ENCODE measurements around the gene PAIP2.

PAIP2 gene

DNA sequence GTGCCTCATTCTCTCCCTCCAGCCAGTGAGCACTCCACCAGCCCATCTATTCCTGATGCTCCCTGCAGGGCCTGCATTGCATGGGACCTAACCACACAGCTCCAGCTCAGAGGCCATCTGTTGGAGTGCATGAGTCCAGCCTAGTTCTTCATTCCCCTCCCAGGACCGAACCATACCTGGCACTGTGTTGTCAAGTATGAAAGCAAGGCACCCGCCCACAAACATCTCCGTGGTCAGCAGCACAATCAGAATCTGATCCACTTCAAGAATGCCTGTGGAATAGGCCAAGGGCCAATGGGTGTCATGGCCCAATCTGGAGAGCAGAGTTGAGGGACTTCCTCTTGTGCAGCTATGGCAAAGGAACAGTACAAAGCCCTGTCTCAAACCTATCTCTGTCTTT is 35.6 kb downstream of the PAIP2 start:
- Histone ChIP-seq H3K36me3 (ENCODE audit: low read depth) (peaks cover 7% of the 10 kb centered on the region), H3K9me3 (ENCODE audit: severe bottlenecking) (no peaks in the 10 kb centered on the region), H3K27ac (ENCODE audit: poor library complexity, severe bottlenecking) (no peak overlapping the region), H3K4me1 (ENCODE audit: insufficient read depth, poor library complexity, severe bottlenecking) (peaks cover 10% of the 10 kb centered on the region), H3K27me3 (ENCODE audit: insufficient read depth, poor library complexity, severe bottlenecking) (no peaks in the 10 kb centered on the region), H3K4me3 (ENCODE audit: severe bottlenecking) (no peak overlapping the region)
- DNase-seq (ENCODE audit: low spot score) (peak; percentile 28), ATAC-seq (ENCODE audit: low read depth) (no peak)
- TF ChIP-seq, protein P1, sequence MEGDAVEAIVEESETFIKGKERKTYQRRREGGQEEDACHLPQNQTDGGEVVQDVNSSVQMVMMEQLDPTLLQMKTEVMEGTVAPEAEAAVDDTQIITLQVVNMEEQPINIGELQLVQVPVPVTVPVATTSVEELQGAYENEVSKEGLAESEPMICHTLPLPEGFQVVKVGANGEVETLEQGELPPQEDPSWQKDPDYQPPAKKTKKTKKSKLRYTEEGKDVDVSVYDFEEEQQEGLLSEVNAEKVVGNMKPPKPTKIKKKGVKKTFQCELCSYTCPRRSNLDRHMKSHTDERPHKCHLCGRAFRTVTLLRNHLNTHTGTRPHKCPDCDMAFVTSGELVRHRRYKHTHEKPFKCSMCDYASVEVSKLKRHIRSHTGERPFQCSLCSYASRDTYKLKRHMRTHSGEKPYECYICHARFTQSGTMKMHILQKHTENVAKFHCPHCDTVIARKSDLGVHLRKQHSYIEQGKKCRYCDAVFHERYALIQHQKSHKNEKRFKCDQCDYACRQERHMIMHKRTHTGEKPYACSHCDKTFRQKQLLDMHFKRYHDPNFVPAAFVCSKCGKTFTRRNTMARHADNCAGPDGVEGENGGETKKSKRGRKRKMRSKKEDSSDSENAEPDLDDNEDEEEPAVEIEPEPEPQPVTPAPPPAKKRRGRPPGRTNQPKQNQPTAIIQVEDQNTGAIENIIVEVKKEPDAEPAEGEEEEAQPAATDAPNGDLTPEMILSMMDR (IDR thresholded peaks at IDR 0.05; ENCODE audit: poor library complexity, severe bottlenecking): no peak

DNA sequence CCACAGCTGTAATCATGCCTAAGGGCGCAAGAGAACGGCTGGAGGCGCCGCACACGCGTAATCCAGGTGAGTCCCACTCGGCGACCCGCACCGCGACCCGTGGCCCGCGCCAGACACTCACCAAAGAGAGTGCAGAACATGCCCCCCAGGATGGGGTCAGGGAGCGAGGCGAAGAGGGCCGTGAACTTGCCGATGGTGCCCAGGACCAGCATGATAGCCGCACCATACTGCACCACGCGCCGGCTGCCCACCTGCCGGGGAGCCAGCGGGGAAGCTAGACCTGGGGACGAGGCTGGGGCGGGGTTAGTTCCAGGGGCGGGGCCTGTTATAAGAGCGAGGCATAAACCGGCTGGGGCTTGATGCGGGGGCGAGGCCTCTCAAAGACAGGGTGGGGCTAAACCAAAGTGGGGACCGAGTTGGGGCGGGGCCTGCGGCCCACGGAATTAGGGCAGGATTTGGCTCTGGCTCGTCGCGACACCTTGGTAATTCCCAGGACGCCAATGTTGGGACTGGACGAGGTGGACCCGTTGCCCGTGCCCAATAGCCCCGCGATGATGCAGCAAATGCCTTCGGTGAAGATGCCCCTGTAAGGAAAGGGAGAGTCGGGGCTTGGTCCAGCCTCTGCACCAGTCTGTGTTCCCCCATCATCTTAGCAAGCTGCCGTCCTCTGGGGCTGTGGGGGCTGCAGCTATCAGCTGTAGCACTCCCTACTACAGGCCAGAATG is 36.6 kb downstream of the PAIP2 start:
- H3K27me3 ChIP-seq (ENCODE audit: insufficient read depth, poor library complexity, severe bottlenecking): no peaks in the 10 kb centered on the region
- no peaks in the 10 kb centered on the region for H3K36me3 ChIP-seq (ENCODE audit: low read depth)
- peaks cover 9% of the 10 kb centered on the region for H3K4me1 ChIP-seq (ENCODE audit: insufficient read depth, poor library complexity, severe bottlenecking)
- DNase-seq (ENCODE audit: low spot score): peak; percentile 69
- TF ChIP-seq, protein P1 (IDR thresholded peaks at IDR 0.05; ENCODE audit: poor library complexity, severe bottlenecking): no peak
- no peak for ATAC-seq (ENCODE audit: low read depth)
- no peaks in the 10 kb centered on the region for H3K9me3 ChIP-seq (ENCODE audit: severe bottlenecking)
- H3K27ac ChIP-seq (ENCODE audit: poor library complexity, severe bottlenecking): no peak overlapping the region
- no peak overlapping the region for H3K4me3 ChIP-seq (ENCODE audit: severe bottlenecking)

DNA sequence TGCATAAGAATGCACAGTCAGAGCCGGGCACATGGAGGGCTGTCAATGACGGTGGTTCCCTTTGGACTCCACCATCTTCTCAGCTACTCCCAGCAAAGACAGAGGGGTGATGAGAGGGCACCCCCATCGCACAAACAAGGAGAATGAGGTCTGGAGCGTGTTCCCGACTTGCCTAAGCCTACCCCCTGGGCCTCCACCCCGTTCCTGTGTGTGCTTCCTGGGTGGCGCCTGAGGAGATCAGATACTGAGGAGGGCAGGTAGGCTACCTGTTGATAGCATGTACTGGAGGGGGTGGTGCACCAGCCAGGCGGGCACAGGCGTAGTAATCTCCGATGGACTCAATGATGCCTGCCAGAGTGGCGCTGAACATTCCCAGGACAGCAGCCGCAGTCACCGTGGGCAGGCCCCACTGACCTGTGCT is 37.3 kb downstream of the PAIP2 start:
- Histone ChIP-seq H3K27ac (ENCODE audit: poor library complexity, severe bottlenecking) (no peak overlapping the region), H3K9me3 (ENCODE audit: severe bottlenecking) (no peaks in the 10 kb centered on the region), H3K36me3 (ENCODE audit: low read depth) (no peaks in the 10 kb centered on the region), H3K27me3 (ENCODE audit: insufficient read depth, poor library complexity, severe bottlenecking) (no peaks in the 10 kb centered on the region), H3K4me1 (ENCODE audit: insufficient read depth, poor library complexity, severe bottlenecking) (peaks cover 5% of the 10 kb centered on the region), H3K4me3 (ENCODE audit: severe bottlenecking) (no peak overlapping the region)
- DNase-seq (ENCODE audit: low spot score): peak; percentile 51
- TF ChIP-seq, protein P1 (IDR thresholded peaks at IDR 0.05; ENCODE audit: poor library complexity, severe bottlenecking): no peak
- ATAC-seq (ENCODE audit: low read depth): no peak

DNA sequence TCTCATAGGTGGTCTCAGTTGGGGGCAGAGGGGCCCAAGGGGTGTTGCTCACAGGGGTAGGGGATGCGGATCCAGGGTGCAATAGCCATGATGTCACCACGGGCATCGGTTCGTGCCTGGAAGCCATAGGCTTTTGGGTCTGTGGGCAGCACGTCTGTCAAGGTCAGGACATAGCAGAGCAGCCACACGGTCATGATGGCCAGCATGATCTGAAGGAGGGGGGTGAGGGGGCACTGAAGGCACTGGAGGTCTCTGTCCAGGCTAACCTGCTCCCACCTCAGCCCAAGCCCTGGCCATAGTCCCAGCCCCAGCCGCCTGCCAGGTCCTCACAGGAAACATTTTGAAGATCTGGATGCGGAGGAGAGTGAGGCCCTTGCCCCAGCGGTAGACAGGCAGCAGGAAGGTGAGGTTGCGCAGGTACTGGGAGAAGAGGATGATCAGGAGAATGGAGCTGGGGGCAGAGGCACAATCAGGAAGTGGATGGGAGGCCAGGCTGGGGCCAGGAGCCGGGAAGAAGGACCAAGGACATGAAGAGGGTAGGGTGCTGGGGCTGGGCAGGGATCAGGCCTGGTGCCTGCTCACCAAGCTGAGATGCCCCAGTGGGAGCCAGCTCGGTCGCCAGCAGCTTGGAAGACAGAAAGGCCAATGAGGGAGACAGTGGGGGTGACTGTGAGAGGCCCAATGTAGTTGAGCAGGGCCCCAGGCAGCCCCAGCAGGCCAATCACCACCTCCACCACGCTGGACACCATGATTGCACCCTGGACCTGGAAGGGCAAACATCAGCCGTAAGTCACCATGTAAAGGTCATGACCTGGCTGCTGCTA is 38.2 kb downstream of the PAIP2 start:
- Histone ChIP-seq H3K27me3 (ENCODE audit: insufficient read depth, poor library complexity, severe bottlenecking) (no peaks in the 10 kb centered on the region), H3K27ac (ENCODE audit: poor library complexity, severe bottlenecking) (no peak overlapping the region), H3K9me3 (ENCODE audit: severe bottlenecking) (no peaks in the 10 kb centered on the region), H3K4me3 (ENCODE audit: severe bottlenecking) (no peak overlapping the region), H3K36me3 (ENCODE audit: low read depth) (no peaks in the 10 kb centered on the region), H3K4me1 (ENCODE audit: insufficient read depth, poor library complexity, severe bottlenecking) (peaks cover 3% of the 10 kb centered on the region)
- TF ChIP-seq, protein P1 (IDR thresholded peaks at IDR 0.05; ENCODE audit: poor library complexity, severe bottlenecking): no peak
- DNase-seq (ENCODE audit: low spot score) (peak; percentile 63), ATAC-seq (ENCODE audit: low read depth) (no peak)

Measured in RWPE2 (cell line).